ENCODE measurements around the gene ZDHHC14. TPM values are rescaled to one million over a fixed set of nuclear protein-coding genes. Genes with fewer than 3 reads are reported as not detected.
"Not testable (repeated sequence)": the region's sequence is repeated elsewhere in the genome, so short reads cannot be mapped to it uniquely, and the experiment has no call there.

Gene ZDHHC14
- total and polyA plus RNA-seq, 4 donors = 4.3 to 18.3 (median 8.9) TPM

- H3K9ac ChIP-seq (ENCODE audit: insufficient read depth in 1 of 2, low read length in 2 of 2) = no peak overlapping the region
- H3K4me3 ChIP-seq = no peak overlapping the region
- DNase-seq = no peak
- no peaks in the 10 kb centered on the region for H3K36me3 ChIP-seq (ENCODE audit: control insufficient read depth in 4 of 4, insufficient read depth in 4 of 4, low read length in 4 of 4)
- H3K27ac ChIP-seq (ENCODE audit: low read depth in 1 of 2, low read length in 1 of 2) = no peak overlapping the region
- WGBS, 2 donors = 83 to 86% methylated on average over 7 of the region's 7 CpGs
- H3K4me1 ChIP-seq (ENCODE audit: control insufficient read depth in 5 of 5, insufficient read depth in 5 of 5, low read length in 5 of 5) = peaks cover 0 to 37% (median 8%) of the 10 kb centered on the region in 5 donors
- no peaks in the 10 kb centered on the region for H3K27me3 ChIP-seq (ENCODE audit: control insufficient read depth in 3 of 3, insufficient read depth in 3 of 3, low read length in 2 of 3)
- no peaks in the 10 kb centered on the region for H3K9me3 ChIP-seq (ENCODE audit: control insufficient read depth in 4 of 4, insufficient read depth in 3 of 4, low read length in 3 of 4)
- ATAC-seq (ENCODE audit: insufficient read depth, low FRiP score) = no peak
- no peak for TF ChIP-seq CTCF (IDR thresholded peaks at IDR 0.05; ENCODE audit: control extremely low read depth, extremely low read depth)
Measured at GRCh38 chr6:157717340-157717748, 336.4 kb downstream of the ZDHHC14 start.

- Histone ChIP-seq H3K27me3 (ENCODE audit: control insufficient read depth in 3 of 3, insufficient read depth in 3 of 3, low read length in 2 of 3) (no peaks in the 10 kb centered on the region), H3K4me1 (ENCODE audit: control insufficient read depth in 5 of 5, insufficient read depth in 5 of 5, low read length in 5 of 5) (peaks cover 0 to 44% (median 8%) of the 10 kb centered on the region in 5 donors), H3K36me3 (ENCODE audit: control insufficient read depth in 4 of 4, insufficient read depth in 4 of 4, low read length in 4 of 4) (no peaks in the 10 kb centered on the region), H3K4me3 (no peak overlapping the region), H3K9me3 (ENCODE audit: control insufficient read depth in 4 of 4, insufficient read depth in 3 of 4, low read length in 3 of 4) (no peaks in the 10 kb centered on the region), H3K9ac (ENCODE audit: insufficient read depth in 1 of 2, low read length in 2 of 2) (no peak overlapping the region), H3K27ac (ENCODE audit: low read depth in 1 of 2, low read length in 1 of 2) (no peak overlapping the region)
- 86 to 91% methylated on average over 7 of the region's 7 CpGs for WGBS, 2 donors
- ATAC-seq (ENCODE audit: insufficient read depth, low FRiP score) (no peak), DNase-seq (no peak)
- TF ChIP-seq CTCF (IDR thresholded peaks at IDR 0.05; ENCODE audit: control extremely low read depth, extremely low read depth) = no peak
Measured at GRCh38 chr6:157718503-157719187, 337.7 kb downstream of the ZDHHC14 start.

GRCh38 chr6:157720964-157721363 is 340.0 kb downstream of the ZDHHC14 start:
- H3K9me3 ChIP-seq (ENCODE audit: control insufficient read depth in 4 of 4, insufficient read depth in 3 of 4, low read length in 3 of 4); H3K27me3 ChIP-seq (ENCODE audit: control insufficient read depth in 3 of 3, insufficient read depth in 3 of 3, low read length in 2 of 3); H3K9ac ChIP-seq (ENCODE audit: insufficient read depth in 1 of 2, low read length in 2 of 2); DNase-seq; H3K27ac ChIP-seq (ENCODE audit: low read depth in 1 of 2, low read length in 1 of 2); H3K36me3 ChIP-seq (ENCODE audit: control insufficient read depth in 4 of 4, insufficient read depth in 4 of 4, low read length in 4 of 4); ATAC-seq (ENCODE audit: insufficient read depth, low FRiP score); H3K4me3 ChIP-seq: not testable (repeated sequence)
- peaks cover 0 to 34% (median 8%) of the 10 kb centered on the region in 5 donors for H3K4me1 ChIP-seq (ENCODE audit: control insufficient read depth in 5 of 5, insufficient read depth in 5 of 5, low read length in 5 of 5)
- WGBS, 2 donors = 98 to 99% methylated on average over 6 of the region's 6 CpGs

- no peak for TF ChIP-seq CTCF (IDR thresholded peaks at IDR 0.05; ENCODE audit: control extremely low read depth, extremely low read depth)
- ATAC-seq (ENCODE audit: insufficient read depth, low FRiP score) = no peak
- H3K4me3 ChIP-seq = no peak overlapping the region
- peaks cover 0 to 30% (median 8%) of the 10 kb centered on the region in 5 donors for H3K4me1 ChIP-seq (ENCODE audit: control insufficient read depth in 5 of 5, insufficient read depth in 5 of 5, low read length in 5 of 5)
- H3K27me3 ChIP-seq (ENCODE audit: control insufficient read depth in 3 of 3, insufficient read depth in 3 of 3, low read length in 2 of 3) = no peaks in the 10 kb centered on the region
- H3K27ac ChIP-seq (ENCODE audit: low read depth in 1 of 2, low read length in 1 of 2) = no peak overlapping the region
- DNase-seq = no peak
- H3K36me3 ChIP-seq (ENCODE audit: control insufficient read depth in 4 of 4, insufficient read depth in 4 of 4, low read length in 4 of 4) = no peaks in the 10 kb centered on the region
- peaks cover 0 to 9% (median 3%) of the 10 kb centered on the region in 4 donors for H3K9me3 ChIP-seq (ENCODE audit: control insufficient read depth in 4 of 4, insufficient read depth in 3 of 4, low read length in 3 of 4)
- 93 to 94% methylated on average over 18 of the region's 18 CpGs for WGBS, 2 donors
- no peak overlapping the region for H3K9ac ChIP-seq (ENCODE audit: insufficient read depth in 1 of 2, low read length in 2 of 2)
Measured at GRCh38 chr6:157721426-157721825, 340.4 kb downstream of the ZDHHC14 start.

All from lung (tissue), 12 donors.